Raji (cell line): ENCODE data around the gene MAGI2.

ENCODE experiments used
- POLR2A ChIP-seq: IDR thresholded peaks from 2 replicates; pipeline ENCODE4 v1.6.1; 2011; ENCODE audit warnings: low read depth, low read length, control low read depth; ENCODE audit not compliant: insufficient read depth

MAGI2 gene

GRCh38 chr7:78780560-78780959 lies 672.9 kb downstream of the MAGI2 start:
- no peak for TF ChIP-seq POLR2A

- no peak for TF ChIP-seq POLR2A
Measured at GRCh38 chr7:78779788-78780187, 673.7 kb downstream of the MAGI2 start.

- TF ChIP-seq POLR2A = no peak
Measured at GRCh38 chr7:78777829-78778228, 675.6 kb downstream of the MAGI2 start.

GRCh38 chr7:78770422-78771410 lies 682.8 kb downstream of the MAGI2 start:
- TF ChIP-seq POLR2A = no peak

- no peak for TF ChIP-seq POLR2A
Measured at GRCh38 chr7:78769481-78770101, 683.9 kb downstream of the MAGI2 start.

GRCh38 chr7:78768859-78769258 lies 684.6 kb downstream of the MAGI2 start:
- TF ChIP-seq POLR2A = no peak

GRCh38 chr7:78765943-78766729 lies 687.3 kb downstream of the MAGI2 start:
- no peak for TF ChIP-seq POLR2A

- TF ChIP-seq POLR2A = no peak
Measured at GRCh38 chr7:78764571-78764970, 688.9 kb downstream of the MAGI2 start.

GRCh38 chr7:78762625-78763024 lies 690.8 kb downstream of the MAGI2 start:
- TF ChIP-seq POLR2A = no peak

GRCh38 chr7:78760620-78761355 lies 692.7 kb downstream of the MAGI2 start:
- no peak for TF ChIP-seq POLR2A

- no peak for TF ChIP-seq POLR2A
Measured at GRCh38 chr7:78752554-78752953, 700.9 kb downstream of the MAGI2 start.

- no peak for TF ChIP-seq POLR2A
Measured at GRCh38 chr7:78751253-78751652, 702.2 kb downstream of the MAGI2 start.

- TF ChIP-seq POLR2A = no peak
Measured at GRCh38 chr7:78749052-78749746, 704.3 kb downstream of the MAGI2 start.

GRCh38 chr7:78747592-78747991 lies 705.9 kb downstream of the MAGI2 start:
- no peak for TF ChIP-seq POLR2A
